NCI-H345 treated with DMSO at 0.1 percent for 48 hours (cell line): ENCODE measurements around the gene UBE3A.

Source experiments
- DNase-seq: peaks from one replicate; lab custom pipeline; 2025; ENCODE audit not compliant: unreplicated experiment; lab: John Stamatoyannopoulos, UW

The UBE3A gene

GRCh38 chr15:25406846-25407245 is 32.0 kb downstream of the UBE3A start:
- DNase-seq: no peak

- DNase-seq: no peak
Observed at GRCh38 chr15:25406261-25406660, 32.6 kb downstream of the UBE3A start.

- no peak for DNase-seq
Observed at GRCh38 chr15:25403771-25404170, 35.1 kb downstream of the UBE3A start.

GRCh38 chr15:25402342-25402741 is 36.5 kb downstream of the UBE3A start:
- no peak for DNase-seq

GRCh38 chr15:25401501-25401900 is 37.3 kb downstream of the UBE3A start:
- DNase-seq: no peak

GRCh38 chr15:25397100-25397499 is 41.7 kb downstream of the UBE3A start:
- no peak for DNase-seq

GRCh38 chr15:25394898-25395297 is 43.9 kb downstream of the UBE3A start:
- no peak for DNase-seq

- no peak for DNase-seq
Observed at GRCh38 chr15:25392806-25393205, 46.0 kb downstream of the UBE3A start.

GRCh38 chr15:25391971-25392721 is 46.7 kb downstream of the UBE3A start:
- no peak for DNase-seq

GRCh38 chr15:25385986-25386385 is 52.8 kb downstream of the UBE3A start:
- DNase-seq: no peak

- no peak for DNase-seq
Observed at GRCh38 chr15:25381579-25381978, 57.2 kb downstream of the UBE3A start.

- DNase-seq: no peak
Observed at GRCh38 chr15:25378501-25378901, 60.3 kb downstream of the UBE3A start.

- DNase-seq: no peak
Observed at GRCh38 chr15:25375557-25375956, 63.3 kb downstream of the UBE3A start.

GRCh38 chr15:25374143-25374542 is 64.7 kb downstream of the UBE3A start:
- no peak for DNase-seq

GRCh38 chr15:25372298-25372697 is 66.5 kb downstream of the UBE3A start:
- no peak for DNase-seq

- DNase-seq: no peak
Observed at GRCh38 chr15:25368850-25369249, 70.0 kb downstream of the UBE3A start.

- DNase-seq: no peak
Observed at GRCh38 chr15:25366058-25366457, 72.8 kb downstream of the UBE3A start.

GRCh38 chr15:25362545-25362944 is 76.3 kb downstream of the UBE3A start:
- DNase-seq: no peak

GRCh38 chr15:25347707-25348106 is 91.1 kb downstream of the UBE3A start:
- DNase-seq: no peak

GRCh38 chr15:25346371-25346770 is 92.5 kb downstream of the UBE3A start:
- DNase-seq: no peak

- DNase-seq: no peak
Observed at GRCh38 chr15:25345943-25346342, 92.9 kb downstream of the UBE3A start.

- DNase-seq: no peak
Observed at GRCh38 chr15:25342629-25343028, 96.2 kb downstream of the UBE3A start.

- DNase-seq: no peak
Observed at GRCh38 chr15:25339431-25339830, 99.4 kb downstream of the UBE3A start.
